Retinal pigment epithelial cell (primary cell): ENCODE data around the gene ZNF3.

Experiments used
- DNase-seq: peaks from one replicate; pipeline ENCODE4 v3.0.0-alpha.2; 2010; ENCODE audit warnings: low read depth
- H3K4me3 ChIP-seq: 2 replicates; pipeline ENCODE4 v1.5.1; 2011; ENCODE audit warnings: mild to moderate bottlenecking, low read length, control low read depth, moderate library complexity
- CTCF ChIP-seq: conservative IDR thresholded peaks from 2 replicates; pipeline ENCODE4 v1.5.1; 2011; ENCODE audit warnings: low read depth, low read length, control low read depth, inconsistent platforms

Gene ZNF3

GRCh38 chr7:100021297-100021696 is 60.2 kb downstream of the ZNF3 start:
- TF ChIP-seq CTCF, result no peak
- H3K4me3 ChIP-seq, result no peak overlapping the region
- no peak for DNase-seq
